Keratinocyte (primary cell): ENCODE measurements around the gene SAV1.

Source experiments
- CTCF ChIP-seq, 3 experiments: IDR thresholded peaks in 1 of 3; conservative IDR thresholded peaks in 1 of 3; optimal IDR thresholded peaks in 1 of 3; 2 replicates in 2 of 3; 3 replicates in 1 of 3; pipeline versions ENCODE3 to v1.5.1; 2011; ENCODE audit warnings: low read length in 3 of 3, mild to moderate bottlenecking in 3 of 3, moderate library complexity in 2 of 3, control low read depth in 1 of 3, inconsistent platforms in 1 of 3; ENCODE audit not compliant: insufficient read depth in 2 of 3; ENCODE audit errors: extremely low read depth in 1 of 3
- EZH2 ChIP-seq: IDR thresholded peaks from one replicate; pipeline ENCODE4 v1.6.1; 2012; ENCODE audit warnings: inconsistent platforms, mild to moderate bottlenecking, low read length, moderate library complexity

DNA sequence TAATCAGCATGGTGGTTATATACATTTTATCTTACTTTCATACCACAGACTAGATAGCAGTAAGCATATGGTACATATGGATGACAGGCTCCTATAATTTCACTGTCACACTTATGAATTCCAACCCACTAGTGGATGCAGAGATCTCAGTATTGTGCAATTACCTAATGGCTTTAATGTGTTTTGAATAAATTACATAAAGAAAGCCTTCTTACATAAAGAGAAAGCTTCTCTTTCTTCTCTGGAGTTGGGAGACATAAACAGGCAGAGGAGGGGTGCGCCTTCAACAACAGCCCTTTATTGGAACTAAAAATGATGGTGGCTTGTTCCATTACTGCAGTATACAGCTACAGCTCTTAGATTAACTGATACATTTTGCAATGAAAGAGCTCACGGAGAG lies 52.6 kb downstream of the SAV1 start:
- no peak for TF ChIP-seq CTCF (optimal IDR thresholded peaks at IDR 0.05 in 1 of 3, IDR thresholded peaks at IDR 0.05 in 1 of 3, conservative IDR thresholded peaks at IDR 0.05 in 1 of 3; ENCODE audit: extremely low read depth in 1 of 3, insufficient read depth in 2 of 3, low read length in 3 of 3)
- TF ChIP-seq EZH2, result no peak
